Astrocyte (in vitro differentiated cells and primary cell): ENCODE results near the gene SFMBT2. TPM values are rescaled to one million over a fixed set of nuclear protein-coding genes. Genes with fewer than 3 reads are reported as not detected.

Source experiments
- DNase-seq: peaks from one replicate; pipeline ENCODE4 v3.0.0-alpha.2; 2010; ENCODE audit warnings: low read depth
- FAIRE-seq: peaks from 2 replicates; lab custom pipeline; 2011; peaks lifted over from hg19 to GRCh38; lab: Jason Lieb, UNC
- H2AFZ ChIP-seq: 2 replicates; pipeline ENCODE4 v1.6.0; 2012; ENCODE audit warnings: low read depth, low read length, inconsistent platforms
- H3K27ac ChIP-seq: 2 replicates; pipeline ENCODE4 v1.5.1; 2011; ENCODE audit warnings: low read depth, low read length, inconsistent platforms
- H3K27me3 ChIP-seq: 2 replicates; pipeline ENCODE4 v1.6.0; 2011; ENCODE audit warnings: low read length, inconsistent platforms; ENCODE audit not compliant: insufficient read depth
- H3K36me3 ChIP-seq: 2 replicates; pipeline ENCODE4 v1.5.1; 2011; ENCODE audit warnings: low read length, inconsistent platforms; ENCODE audit not compliant: insufficient read depth
- H3K4me1 ChIP-seq: 2 replicates; pipeline ENCODE4 v1.5.1; 2011; ENCODE audit warnings: low read length, inconsistent platforms; ENCODE audit not compliant: insufficient read depth
- H3K4me2 ChIP-seq: 2 replicates; pipeline ENCODE4 v1.6.0; 2012; ENCODE audit warnings: low read length, inconsistent platforms
- H3K4me3 ChIP-seq: 2 replicates; pipeline ENCODE4 v1.5.1; 2011; ENCODE audit warnings: low read depth, mild to moderate bottlenecking, low read length, inconsistent platforms; ENCODE audit not compliant: insufficient read depth
- H3K79me2 ChIP-seq: 2 replicates; pipeline ENCODE4 v1.6.0; 2012; ENCODE audit warnings: mild to moderate bottlenecking, low read length, inconsistent platforms; ENCODE audit not compliant: insufficient read depth
- H3K9ac ChIP-seq: 2 replicates; pipeline ENCODE4 v1.6.0; 2012; ENCODE audit warnings: mild to moderate bottlenecking, low read length, inconsistent platforms
- H3K9me3 ChIP-seq: 2 replicates; pipeline ENCODE4 v1.5.1; 2012; ENCODE audit warnings: low read depth, mild to moderate bottlenecking, low read length, inconsistent platforms; ENCODE audit not compliant: insufficient read depth
- H4K20me1 ChIP-seq: 2 replicates; pipeline ENCODE4 v1.6.0; 2012; ENCODE audit warnings: low read length, inconsistent platforms; ENCODE audit not compliant: insufficient read depth
- H3K27ac Mint-ChIP-seq: one replicate; pipeline ENCODE4 v1.8.0; 2021; ENCODE audit warnings: mild to moderate bottlenecking, mixed read lengths; ENCODE audit not compliant: unreplicated experiment
- H3K27me3 Mint-ChIP-seq: one replicate; pipeline ENCODE4 v1.8.0; 2021; ENCODE audit warnings: low read depth, mixed read lengths; ENCODE audit not compliant: unreplicated experiment
- H3K36me3 Mint-ChIP-seq: one replicate; pipeline ENCODE4 v1.8.0; 2021; ENCODE audit warnings: low read depth, mixed read lengths; ENCODE audit not compliant: unreplicated experiment
- H3K4me1 Mint-ChIP-seq: one replicate; pipeline ENCODE4 v1.8.0; 2021; ENCODE audit warnings: low read depth, mixed read lengths; ENCODE audit not compliant: unreplicated experiment
- H3K4me3 Mint-ChIP-seq: one replicate; pipeline ENCODE4 v1.8.0; 2021; ENCODE audit warnings: mild to moderate bottlenecking, moderate library complexity, mixed read lengths; ENCODE audit not compliant: unreplicated experiment
- H3K9me3 Mint-ChIP-seq: one replicate; pipeline ENCODE4 v1.8.0; 2021; ENCODE audit warnings: mild to moderate bottlenecking, mixed read lengths; ENCODE audit not compliant: unreplicated experiment
- CTCF ChIP-seq: IDR thresholded peaks from 2 replicates; pipeline ENCODE4 v1.5.1; 2011; ENCODE audit warnings: low read depth, mild to moderate bottlenecking, inconsistent platforms, low read length, moderate library complexity; ENCODE audit not compliant: insufficient read depth
- EZH2 ChIP-seq: IDR thresholded peaks from 2 replicates; pipeline ENCODE4 v1.6.1; 2012; ENCODE audit warnings: mild to moderate bottlenecking, low read length, inconsistent platforms; ENCODE audit not compliant: insufficient read depth
- total RNA-seq: library from RNA; stranded (reverse); gene quantifications from 2 replicates; pipeline ENCODE4 v1.2.1, GENCODE V29; 2021

Gene SFMBT2
- total RNA-seq, 1 donor from 2014 or later, result 3.9 TPM

GRCh38 chr10:7135188-7135587, 275.6 kb downstream of the SFMBT2 start:
- Histone ChIP-seq H3K36me3 (no peaks in the 10 kb centered on the region), H3K27me3 (no peaks in the 10 kb centered on the region), H3K4me3 (no peak overlapping the region), H3K4me2 (no peak overlapping the region), H3K9me3 (no peaks in the 10 kb centered on the region), H3K27ac (no peak overlapping the region), H2AFZ (no peak overlapping the region), H3K79me2 (no peaks in the 10 kb centered on the region), H3K4me1 (no peaks in the 10 kb centered on the region), H4K20me1 (no peaks in the 10 kb centered on the region), H3K9ac (no peak overlapping the region)
- TF ChIP-seq CTCF (no peak), EZH2 (no peak)
- Mint-ChIP-seq H3K27me3 (peaks cover 15% of the 10 kb centered on the region), H3K27ac (no peak overlapping the region), H3K4me3 (no peak overlapping the region), H3K4me1 (no peaks in the 10 kb centered on the region), H3K36me3 (no peaks in the 10 kb centered on the region), H3K9me3 (peaks cover 8% of the 10 kb centered on the region)
- FAIRE-seq (no peak), DNase-seq (no peak)

- Histone ChIP-seq H3K9me3 (no peaks in the 10 kb centered on the region), H2AFZ (no peak overlapping the region), H4K20me1 (no peaks in the 10 kb centered on the region), H3K79me2 (no peaks in the 10 kb centered on the region), H3K4me3 (no peak overlapping the region), H3K27me3 (no peaks in the 10 kb centered on the region), H3K4me2 (no peak overlapping the region), H3K27ac (no peak overlapping the region), H3K4me1 (no peaks in the 10 kb centered on the region), H3K9ac (no peak overlapping the region), H3K36me3 (no peaks in the 10 kb centered on the region)
- Mint-ChIP-seq H3K27ac (no peak overlapping the region), H3K36me3 (no peaks in the 10 kb centered on the region), H3K4me1 (no peaks in the 10 kb centered on the region), H3K27me3 (peaks cover 15% of the 10 kb centered on the region), H3K4me3 (no peak overlapping the region), H3K9me3 (peaks cover 8% of the 10 kb centered on the region)
- FAIRE-seq, result no peak
- DNase-seq, result no peak
- no peak for TF ChIP-seq CTCF
- TF ChIP-seq EZH2, result no peak
These were observed 276.4 kb downstream of the SFMBT2 start for GRCh38 chr10:7134448-7134847.

- no peak for FAIRE-seq
- no peaks in the 10 kb centered on the region for H3K36me3 Mint-ChIP-seq
- Histone ChIP-seq H3K27ac (no peak overlapping the region), H3K4me1 (no peaks in the 10 kb centered on the region), H3K27me3 (no peaks in the 10 kb centered on the region), H3K4me2 (no peak overlapping the region), H3K9ac (no peak overlapping the region), H3K36me3 (no peaks in the 10 kb centered on the region), H3K4me3 (no peak overlapping the region), H3K9me3 (no peaks in the 10 kb centered on the region), H3K79me2 (no peaks in the 10 kb centered on the region), H2AFZ (no peak overlapping the region), H4K20me1 (no peaks in the 10 kb centered on the region)
- no peaks in the 10 kb centered on the region for H3K4me1 Mint-ChIP-seq
- DNase-seq, result no peak
- H3K27me3 Mint-ChIP-seq, result peaks cover 15% of the 10 kb centered on the region
- no peak overlapping the region for H3K27ac Mint-ChIP-seq
- H3K4me3 Mint-ChIP-seq, result no peak overlapping the region
- H3K9me3 Mint-ChIP-seq, result peaks cover 8% of the 10 kb centered on the region
- TF ChIP-seq EZH2 (no peak), CTCF (no peak)
These were observed 276.9 kb downstream of the SFMBT2 start for GRCh38 chr10:7133958-7134357.
